ENCODE data around the gene KRTAP10-9.
"Not testable (repeated sequence)": the region's sequence is repeated elsewhere in the genome, so short reads cannot be mapped to it uniquely, and the experiment has no call there.

KRTAP10-9 gene
- 0 reads per million in 3 experiments for total RNA-seq

GRCh38 chr21:44626673-44627143 lies at the start of gene KRTAP10-9:
TSS of gene KRTAP10-9 (plus strand) at chr21:44627093. CDS start at chr21:44627172, 79 bp downstream.
- DNase-seq: no peak

- no peak for DNase-seq
Observed at GRCh38 chr21:44578371-44579055, 48.4 kb upstream of the KRTAP10-9 start.

GRCh38 chr21:44579056-44579832 lies 47.6 kb upstream of the KRTAP10-9 start:
- DNase-seq: no peak

GRCh38 chr21:44579833-44580144 lies 47.1 kb upstream of the KRTAP10-9 start:
- no peak for DNase-seq

- DNase-seq: not testable (repeated sequence)
Observed at GRCh38 chr21:44580231-44580821, 46.6 kb upstream of the KRTAP10-9 start, which contains the start of gene KRTAP10-5. TSS of gene KRTAP10-5 (minus strand) at chr21:44580604. CDS start at chr21:44580578, 26 bp downstream.

GRCh38 chr21:44581158-44581557 lies 45.7 kb upstream of the KRTAP10-9 start:
- no peak for DNase-seq

GRCh38 chr21:44582055-44582454 lies 44.8 kb upstream of the KRTAP10-9 start:
- DNase-seq: no peak

GRCh38 chr21:44583089-44583799 lies 43.6 kb upstream of the KRTAP10-9 start:
- no peak for DNase-seq

- peak; percentile 9 for DNase-seq
Observed at GRCh38 chr21:44583800-44584147, 43.1 kb upstream of the KRTAP10-9 start.

GRCh38 chr21:44585892-44586291 lies 41.0 kb upstream of the KRTAP10-9 start:
- DNase-seq: no peak

- DNase-seq: no peak
Observed at GRCh38 chr21:44589094-44589493, 37.8 kb upstream of the KRTAP10-9 start.

- DNase-seq: no peak
Observed at GRCh38 chr21:44589586-44590305, 37.1 kb upstream of the KRTAP10-9 start.

- no peak for DNase-seq
Observed at GRCh38 chr21:44590311-44590721, 36.6 kb upstream of the KRTAP10-9 start.

- DNase-seq: not testable (repeated sequence)
Observed at GRCh38 chr21:44590897-44591800, 35.7 kb upstream of the KRTAP10-9 start.

- not testable (repeated sequence) for DNase-seq
Observed at GRCh38 chr21:44591801-44592130, 35.1 kb upstream of the KRTAP10-9 start.

- DNase-seq: no peak
Observed at GRCh38 chr21:44592446-44593311, 34.2 kb upstream of the KRTAP10-9 start, which contains the start of gene KRTAP10-6. TSS of gene KRTAP10-6 (minus strand) at chr21:44592505. CDS start at chr21:44592484, 21 bp downstream.

- no peak for DNase-seq
Observed at GRCh38 chr21:44593598-44594405, 33.1 kb upstream of the KRTAP10-9 start.

- no peak for DNase-seq
Observed at GRCh38 chr21:44594406-44594916, 32.4 kb upstream of the KRTAP10-9 start.

GRCh38 chr21:44595524-44595923 lies 31.4 kb upstream of the KRTAP10-9 start:
- DNase-seq: no peak
